ENCODE data around the gene ART1. TPM values are rescaled to one million over a fixed set of nuclear protein-coding genes. Genes with fewer than 3 reads are reported as not detected.
A peak's percentile ranks its signal among the peaks of the same experiment; 100 is the strongest.
"Not testable (repeated sequence)": the region's sequence is repeated elsewhere in the genome, so short reads cannot be mapped to it uniquely, and the experiment has no call there.

ART1 gene, protein sequence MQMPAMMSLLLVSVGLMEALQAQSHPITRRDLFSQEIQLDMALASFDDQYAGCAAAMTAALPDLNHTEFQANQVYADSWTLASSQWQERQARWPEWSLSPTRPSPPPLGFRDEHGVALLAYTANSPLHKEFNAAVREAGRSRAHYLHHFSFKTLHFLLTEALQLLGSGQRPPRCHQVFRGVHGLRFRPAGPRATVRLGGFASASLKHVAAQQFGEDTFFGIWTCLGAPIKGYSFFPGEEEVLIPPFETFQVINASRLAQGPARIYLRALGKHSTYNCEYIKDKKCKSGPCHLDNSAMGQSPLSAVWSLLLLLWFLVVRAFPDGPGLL
- total RNA-seq: 0.30 and 0.60 TPM in 2 replicates
- polyA plus RNA-seq: not detected in 2 replicates

DNA sequence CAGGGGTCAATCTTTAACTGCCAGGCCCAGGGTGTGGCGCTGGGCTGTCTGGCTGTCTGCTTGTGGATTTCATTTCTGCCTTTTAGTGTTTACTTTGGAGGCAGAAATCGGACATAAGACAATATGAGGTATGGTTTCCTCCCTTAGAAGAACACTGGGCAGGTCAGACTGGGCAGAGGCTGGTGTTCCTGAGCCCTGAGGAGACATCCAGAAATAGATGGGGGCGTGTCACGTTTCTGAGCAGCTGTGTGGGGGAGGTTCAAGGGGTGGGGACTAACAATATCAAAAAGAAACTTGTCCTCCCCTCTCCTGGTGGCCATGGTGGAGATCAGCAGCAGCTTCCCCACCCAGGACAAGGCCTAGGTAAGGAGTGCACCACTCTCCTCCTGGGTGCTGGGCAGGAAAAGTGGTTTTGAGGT lies at the start of gene ART1:
Gene ART1 (plus strand): TSS at position 312 of the 419 bp plus-strand sequence. CDS start 14,086 bp downstream, outside the sequence.
- H3K4me1 ChIP-seq (ENCODE audit: low read depth): peaks cover 6% of the 10 kb centered on the region
- H3K27me3 ChIP-seq: no peaks in the 10 kb centered on the region
- no peak within 1 kb of the TSS for H3K4me3 ChIP-seq
- no peaks in the 10 kb centered on the region for H3K36me3 ChIP-seq
- no peak within 1 kb of the TSS for H3K27ac ChIP-seq
- TF ChIP-seq, protein P1, sequence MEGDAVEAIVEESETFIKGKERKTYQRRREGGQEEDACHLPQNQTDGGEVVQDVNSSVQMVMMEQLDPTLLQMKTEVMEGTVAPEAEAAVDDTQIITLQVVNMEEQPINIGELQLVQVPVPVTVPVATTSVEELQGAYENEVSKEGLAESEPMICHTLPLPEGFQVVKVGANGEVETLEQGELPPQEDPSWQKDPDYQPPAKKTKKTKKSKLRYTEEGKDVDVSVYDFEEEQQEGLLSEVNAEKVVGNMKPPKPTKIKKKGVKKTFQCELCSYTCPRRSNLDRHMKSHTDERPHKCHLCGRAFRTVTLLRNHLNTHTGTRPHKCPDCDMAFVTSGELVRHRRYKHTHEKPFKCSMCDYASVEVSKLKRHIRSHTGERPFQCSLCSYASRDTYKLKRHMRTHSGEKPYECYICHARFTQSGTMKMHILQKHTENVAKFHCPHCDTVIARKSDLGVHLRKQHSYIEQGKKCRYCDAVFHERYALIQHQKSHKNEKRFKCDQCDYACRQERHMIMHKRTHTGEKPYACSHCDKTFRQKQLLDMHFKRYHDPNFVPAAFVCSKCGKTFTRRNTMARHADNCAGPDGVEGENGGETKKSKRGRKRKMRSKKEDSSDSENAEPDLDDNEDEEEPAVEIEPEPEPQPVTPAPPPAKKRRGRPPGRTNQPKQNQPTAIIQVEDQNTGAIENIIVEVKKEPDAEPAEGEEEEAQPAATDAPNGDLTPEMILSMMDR (IDR thresholded peaks at IDR 0.05; ENCODE audit: low read depth, low read length): no peak
- peak in 1 of 2 donors; percentile 5 for DNase-seq (ENCODE audit: low read depth in 1 of 2, low spot score in 1 of 2)
- H3K9me3 ChIP-seq (ENCODE audit: low read depth): no peaks in the 10 kb centered on the region

DNA sequence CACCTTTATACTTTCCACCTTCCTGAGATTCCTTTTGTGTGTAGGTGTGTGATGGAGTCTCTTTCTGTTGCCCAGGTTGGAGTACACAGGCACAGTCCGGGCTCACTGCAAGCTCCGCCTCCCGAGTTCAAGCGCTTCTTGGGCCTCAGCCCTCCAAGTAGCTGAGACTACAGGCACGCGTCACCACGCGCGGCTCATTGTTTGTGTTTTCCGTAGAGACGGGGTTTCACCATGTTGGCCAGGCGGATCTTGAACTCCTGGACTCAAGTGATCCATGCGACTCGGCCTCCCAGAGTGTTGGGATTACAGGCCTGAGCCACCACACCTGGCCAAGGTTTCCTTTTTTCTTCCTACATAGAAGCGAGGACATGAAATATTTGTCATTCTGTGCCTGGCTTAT lies 47.2 kb upstream of the ART1 start:
- not testable (repeated sequence) for H3K27me3 ChIP-seq; H3K36me3 ChIP-seq; H3K9me3 ChIP-seq (ENCODE audit: low read depth); H3K27ac ChIP-seq; DNase-seq (ENCODE audit: low read depth in 1 of 2, low spot score in 1 of 2); H3K4me3 ChIP-seq; H3K4me1 ChIP-seq (ENCODE audit: low read depth)

DNA sequence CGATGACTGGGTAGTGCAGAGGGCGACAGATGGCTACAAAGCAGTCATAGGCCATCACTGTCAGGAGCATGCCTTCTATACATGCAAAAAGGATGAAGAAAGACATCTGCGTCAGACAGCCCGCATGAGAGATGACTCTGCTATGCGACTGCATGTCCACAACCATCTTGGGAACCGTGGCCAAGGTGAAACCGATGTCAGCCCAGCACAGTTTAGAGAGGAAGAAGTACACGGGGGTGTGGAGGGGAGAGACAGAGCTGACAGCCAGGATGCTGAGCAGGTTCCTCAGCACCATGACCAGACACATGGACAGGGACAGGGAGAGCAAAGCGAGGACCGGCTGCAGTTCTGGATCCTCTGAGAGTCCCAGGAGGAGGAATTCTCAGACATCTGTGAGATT lies 44.7 kb upstream of the ART1 start:
- not testable (repeated sequence) for H3K4me3 ChIP-seq; H3K9me3 ChIP-seq (ENCODE audit: low read depth); DNase-seq (ENCODE audit: low read depth in 1 of 2, low spot score in 1 of 2); H3K27ac ChIP-seq; H3K4me1 ChIP-seq (ENCODE audit: low read depth); H3K36me3 ChIP-seq; H3K27me3 ChIP-seq

DNA sequence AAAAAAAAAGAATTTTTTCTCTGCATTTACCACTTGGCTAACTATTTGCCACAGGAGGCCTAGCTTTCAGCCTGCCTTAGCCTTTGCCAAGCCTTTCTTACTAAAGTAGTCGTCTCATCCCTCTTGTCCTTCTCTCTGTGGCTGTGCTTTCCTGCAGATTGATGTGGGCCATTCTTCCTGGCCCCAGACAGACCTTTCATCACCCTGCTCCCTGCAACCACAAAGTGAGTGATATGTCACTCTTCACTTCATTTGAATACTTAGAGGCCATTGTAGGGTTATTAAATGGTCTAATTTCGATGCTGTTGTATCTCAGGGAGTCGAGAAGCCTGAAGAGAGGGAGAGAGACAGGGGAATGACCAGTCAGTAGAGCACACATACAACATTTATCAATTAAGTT lies 40.8 kb upstream of the ART1 start:
- no peaks in the 10 kb centered on the region for H3K4me1 ChIP-seq (ENCODE audit: low read depth)
- H3K4me3 ChIP-seq: no peak overlapping the region
- TF ChIP-seq, protein P1 (IDR thresholded peaks at IDR 0.05; ENCODE audit: low read depth, low read length): no peak
- no peak overlapping the region for H3K27ac ChIP-seq
- no peaks in the 10 kb centered on the region for H3K9me3 ChIP-seq (ENCODE audit: low read depth)
- H3K27me3 ChIP-seq: no peaks in the 10 kb centered on the region
- DNase-seq (ENCODE audit: low read depth in 1 of 2, low spot score in 1 of 2): no peak
- H3K36me3 ChIP-seq: no peaks in the 10 kb centered on the region

DNA sequence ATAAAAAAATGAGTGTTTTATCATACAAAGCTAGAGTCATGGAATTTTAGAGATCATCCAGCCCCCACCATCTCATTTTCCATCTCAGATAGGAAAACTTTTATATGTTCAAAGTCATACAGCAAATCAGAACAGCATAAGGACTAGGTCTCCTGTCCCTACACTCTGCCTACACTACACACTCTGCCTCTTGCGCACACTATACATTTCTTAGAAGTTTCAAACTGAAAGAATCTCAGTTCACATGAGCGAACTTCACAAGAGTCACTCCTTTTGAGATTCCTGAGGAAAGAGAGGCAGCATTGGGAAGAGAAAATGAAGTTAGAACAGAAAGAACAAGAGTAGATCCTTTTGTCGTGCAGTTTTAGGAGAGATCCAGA lies 39.7 kb upstream of the ART1 start:
- no peaks in the 10 kb centered on the region for H3K27me3 ChIP-seq
- TF ChIP-seq, protein P1 (IDR thresholded peaks at IDR 0.05; ENCODE audit: low read depth, low read length): no peak
- H3K4me3 ChIP-seq: no peak overlapping the region
- H3K27ac ChIP-seq: no peak overlapping the region
- H3K36me3 ChIP-seq: no peaks in the 10 kb centered on the region
- DNase-seq (ENCODE audit: low read depth in 1 of 2, low spot score in 1 of 2): no peak
- H3K4me1 ChIP-seq (ENCODE audit: low read depth): no peaks in the 10 kb centered on the region
- no peaks in the 10 kb centered on the region for H3K9me3 ChIP-seq (ENCODE audit: low read depth)

DNA sequence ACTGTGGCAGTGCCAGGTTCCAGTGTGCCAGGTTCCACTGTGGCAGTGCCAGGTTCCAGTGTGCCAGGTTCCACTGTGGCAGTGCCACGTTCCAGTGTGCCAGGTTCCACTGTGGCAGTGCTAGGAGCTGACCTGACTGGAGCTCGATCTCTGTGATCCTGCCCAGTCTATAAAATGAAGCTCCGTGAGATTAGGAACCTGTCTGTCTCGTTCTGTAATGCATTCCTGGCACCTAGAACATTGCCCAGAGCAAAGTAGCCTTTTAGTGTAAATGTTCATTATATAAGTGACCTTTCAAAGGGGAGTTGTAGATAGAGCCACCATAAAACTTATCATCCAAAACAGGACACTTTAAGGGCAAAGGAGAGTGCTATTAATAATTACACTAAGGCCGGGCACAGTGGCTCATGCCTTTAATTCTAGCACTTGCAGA lies 39.1 kb upstream of the ART1 start:
- TF ChIP-seq, protein P1 (IDR thresholded peaks at IDR 0.05; ENCODE audit: low read depth, low read length): no peak
- no peak for DNase-seq (ENCODE audit: low read depth in 1 of 2, low spot score in 1 of 2)
- Histone ChIP-seq H3K36me3 (no peaks in the 10 kb centered on the region), H3K4me3 (no peak overlapping the region), H3K4me1 (ENCODE audit: low read depth) (no peaks in the 10 kb centered on the region), H3K9me3 (ENCODE audit: low read depth) (no peaks in the 10 kb centered on the region), H3K27ac (no peak overlapping the region), H3K27me3 (no peaks in the 10 kb centered on the region)

Data from cardiac muscle cell (in vitro differentiated cells and primary cell).